Lower lobe of right lung (tissue), 2 donors: Measurements from ENCODE around the gene GNRHR. TPM values are rescaled to one million over a fixed set of nuclear protein-coding genes. Genes with fewer than 3 reads are reported as not detected.
"Not testable (repeated sequence)": the region's sequence is repeated elsewhere in the genome, so short reads cannot be mapped to it uniquely, and the experiment has no call there.

ENCODE experiments used
- ATAC-seq, 2 donors: fragments of 200-7000 bp; cut with Tn5 transposase; one replicate each; pipeline ENCODE4 v1.9.1; 2020 to 2022; ENCODE audit warnings: mild to moderate bottlenecking in 2 of 2, moderate library complexity in 2 of 2
- DNase-seq: peaks from one replicate; pipeline ENCODE4 v3.0.0-alpha.2; 2020
- H3K27ac ChIP-seq: fragments of 200-600 bp; one replicate; pipeline ENCODE4 v1.8.0; 2022
- H3K27me3 ChIP-seq: fragments of 200-600 bp; one replicate; pipeline ENCODE4 v1.8.0; 2022; ENCODE audit warnings: low read depth
- H3K36me3 ChIP-seq: fragments of 200-600 bp; one replicate; pipeline ENCODE4 v1.8.0; 2022; ENCODE audit warnings: mild to moderate bottlenecking
- H3K4me1 ChIP-seq: fragments of 200-600 bp; one replicate; pipeline ENCODE4 v1.8.0; 2022
- H3K4me3 ChIP-seq: fragments of 200-600 bp; one replicate; pipeline ENCODE4 v1.8.0; 2022; ENCODE audit warnings: mild to moderate bottlenecking
- H3K9me3 ChIP-seq: fragments of 200-600 bp; one replicate; pipeline ENCODE4 v1.8.0; 2022
- CTCF ChIP-seq: fragments of 200-600 bp; IDR thresholded peaks from one replicate; pipeline ENCODE4 v1.8.0; 2022; ENCODE audit warnings: antibody characterized with exemption, mild to moderate bottlenecking
- intact Hi-C: fragments of 100-400 bp; cut with DNase I; formaldehyde crosslinking; loops from one replicate; pipeline ENCODE4 v1.11.0; 2022
- total RNA-seq: library from RNA; stranded (reverse); fragmentation: NEBNext Ultra II Directional; extraction: Animal tissue kit (Norgen Biotek cat#: 25700); gene quantifications from one replicate; pipeline ENCODE4 v1.2.1, GENCODE V29; 2021
- donor health status: DM: no; HTN: yes; CAD: no; lungs with severe emphysema.

GNRHR gene
- total RNA-seq, 1 donor from 2014 or later: not detected

GRCh38 chr4:67776746-67777145, 22.6 kb upstream of the GNRHR start:
- TF ChIP-seq CTCF: no peak
- Histone ChIP-seq H3K9me3 (no peaks in the 10 kb centered on the region), H3K27ac (no peak overlapping the region), H3K4me1 (no peaks in the 10 kb centered on the region), H3K27me3 (no peaks in the 10 kb centered on the region), H3K4me3 (no peak overlapping the region), H3K36me3 (no peaks in the 10 kb centered on the region)
- DNase-seq: no peak
- ATAC-seq: no peak
- intact Hi-C loops: no loop called here

GRCh38 chr4:67770422-67770821, 16.2 kb upstream of the GNRHR start:
- no peak for ATAC-seq
- no peak for DNase-seq
- no peak overlapping the region for H3K27ac ChIP-seq
- H3K9me3 ChIP-seq: no peaks in the 10 kb centered on the region
- intact Hi-C loops: no loop called here
- H3K36me3 ChIP-seq: no peaks in the 10 kb centered on the region
- no peaks in the 10 kb centered on the region for H3K27me3 ChIP-seq
- H3K4me3 ChIP-seq: no peak overlapping the region
- no peak for TF ChIP-seq CTCF
- no peaks in the 10 kb centered on the region for H3K4me1 ChIP-seq

GRCh38 chr4:67765928-67766327, 11.7 kb upstream of the GNRHR start:
- DNase-seq: no peak
- H3K9me3 ChIP-seq: no peaks in the 10 kb centered on the region
- intact Hi-C loops: no loop called here
- no peak overlapping the region for H3K27ac ChIP-seq
- no peaks in the 10 kb centered on the region for H3K27me3 ChIP-seq
- H3K36me3 ChIP-seq: no peaks in the 10 kb centered on the region
- no peak for TF ChIP-seq CTCF
- H3K4me1 ChIP-seq: peaks cover 4% of the 10 kb centered on the region
- no peak for ATAC-seq
- no peak overlapping the region for H3K4me3 ChIP-seq

- H3K4me1 ChIP-seq: peaks cover 4% of the 10 kb centered on the region
- DNase-seq (no peak), ATAC-seq (no peak)
- no peak overlapping the region for H3K27ac ChIP-seq
- intact Hi-C loops: no loop called here
- no peaks in the 10 kb centered on the region for H3K27me3 ChIP-seq
- no peak for TF ChIP-seq CTCF
- H3K9me3 ChIP-seq: no peaks in the 10 kb centered on the region
- H3K36me3 ChIP-seq: no peaks in the 10 kb centered on the region
- no peak overlapping the region for H3K4me3 ChIP-seq
Observed at GRCh38 chr4:67765401-67765800, 11.2 kb upstream of the GNRHR start.

DNA sequence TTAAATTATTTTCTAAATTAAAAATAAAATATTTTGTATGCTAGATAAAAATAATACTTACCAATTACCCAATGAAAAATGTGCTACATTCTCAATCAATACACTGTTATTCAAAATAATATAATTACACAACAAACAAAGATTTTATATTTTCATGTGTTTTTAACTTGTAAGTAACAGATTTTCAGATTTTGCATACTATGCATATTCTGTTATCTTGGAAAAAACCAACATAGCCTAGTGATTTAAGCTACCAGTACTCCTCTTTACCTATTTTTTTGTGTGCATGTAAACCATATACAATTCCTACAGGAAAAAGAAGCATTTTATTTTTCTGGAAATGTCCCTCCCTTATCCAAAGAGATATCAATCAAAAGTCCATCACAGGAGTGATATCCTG, 10.0 kb upstream of the GNRHR start:
- Histone ChIP-seq H3K4me3 (no peak overlapping the region), H3K9me3 (no peaks in the 10 kb centered on the region), H3K27ac (no peak overlapping the region), H3K27me3 (no peaks in the 10 kb centered on the region), H3K4me1 (peaks cover 4% of the 10 kb centered on the region), H3K36me3 (no peaks in the 10 kb centered on the region)
- DNase-seq (no peak), ATAC-seq (no peak)
- no peak for TF ChIP-seq CTCF
- intact Hi-C loops: no loop called here

DNA sequence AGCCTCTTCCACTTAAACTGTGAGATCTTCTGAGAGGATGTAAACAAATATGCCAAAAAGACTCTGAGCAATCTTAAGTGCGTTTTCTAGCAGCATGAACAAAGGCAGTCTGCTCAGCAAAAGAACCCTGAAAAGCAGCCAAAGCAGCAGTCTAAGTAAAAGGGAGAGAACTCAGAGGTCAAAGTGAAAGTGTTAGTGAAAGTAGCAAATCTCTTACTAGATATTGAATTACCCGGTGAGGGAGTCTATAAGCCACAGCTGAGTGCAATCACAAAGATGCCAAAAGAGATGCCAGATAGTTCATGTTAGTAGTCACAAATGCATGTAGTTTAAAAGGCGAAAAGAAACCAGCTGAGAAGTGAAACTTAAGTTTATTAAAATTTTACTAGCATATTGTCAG, 7.9 kb upstream of the GNRHR start:
- ATAC-seq (no peak), DNase-seq (no peak)
- H3K27me3 ChIP-seq: no peaks in the 10 kb centered on the region
- H3K4me1 ChIP-seq: peaks cover 4% of the 10 kb centered on the region
- H3K4me3 ChIP-seq: no peak overlapping the region
- no peaks in the 10 kb centered on the region for H3K36me3 ChIP-seq
- no peaks in the 10 kb centered on the region for H3K9me3 ChIP-seq
- intact Hi-C loops: no loop called here
- no peak overlapping the region for H3K27ac ChIP-seq
- no peak for TF ChIP-seq CTCF

GRCh38 chr4:67756991-67757390, 2.8 kb upstream of the GNRHR start:
- H3K4me3 ChIP-seq, intact Hi-C loops, H3K36me3 ChIP-seq: not testable (repeated sequence)

More at GRCh38 chr4:67756991-67757390, 2.8 kb upstream of the GNRHR start:
- not testable (repeated sequence) for H3K4me1 ChIP-seq, H3K27me3 ChIP-seq, H3K27ac ChIP-seq, ATAC-seq, DNase-seq, H3K9me3 ChIP-seq
